NCI-H446 (cell line): Measurements from ENCODE around the gene TAF12.
"Not testable (repeated sequence)": the region's sequence is repeated elsewhere in the genome, so short reads cannot be mapped to it uniquely, and the experiment has no call there.

ENCODE experiments used
- DNase-seq, 2 experiments: peaks; one replicate each; lab custom pipeline; 2025; lab: John Stamatoyannopoulos, UW

Gene TAF12

GRCh38 chr1:28642847-28643635 lies at the start of gene TAF12:
TSS of gene TAF12 (minus strand) at chr1:28643067. CDS start at chr1:28622081, 20,986 bp downstream.
- peak; percentile 86 to 97 for DNase-seq

- DNase-seq, result not testable (repeated sequence)
Observed at GRCh38 chr1:28691627-28692026, 48.8 kb upstream of the TAF12 start.

DNA sequence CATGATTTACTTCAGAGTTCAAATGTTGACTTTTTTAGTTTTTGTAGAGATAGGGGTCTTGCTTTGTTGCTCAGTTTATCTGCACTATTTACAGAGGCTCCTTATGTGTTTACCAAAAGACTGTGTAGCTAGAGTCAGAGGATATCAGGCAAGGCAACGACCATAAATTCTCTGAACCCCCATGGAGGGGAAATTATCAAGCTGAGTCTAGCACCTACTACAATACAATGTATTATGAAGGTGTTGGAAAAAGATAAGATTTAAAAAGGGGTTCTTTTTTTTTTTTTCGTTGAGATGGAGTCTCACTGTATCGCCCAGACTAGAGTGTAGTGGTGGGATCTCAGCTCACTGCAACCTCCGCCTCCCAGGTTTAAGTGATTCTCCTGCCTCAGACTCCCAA lies 42.1 kb upstream of the TAF12 start:
- no peak for DNase-seq

DNA sequence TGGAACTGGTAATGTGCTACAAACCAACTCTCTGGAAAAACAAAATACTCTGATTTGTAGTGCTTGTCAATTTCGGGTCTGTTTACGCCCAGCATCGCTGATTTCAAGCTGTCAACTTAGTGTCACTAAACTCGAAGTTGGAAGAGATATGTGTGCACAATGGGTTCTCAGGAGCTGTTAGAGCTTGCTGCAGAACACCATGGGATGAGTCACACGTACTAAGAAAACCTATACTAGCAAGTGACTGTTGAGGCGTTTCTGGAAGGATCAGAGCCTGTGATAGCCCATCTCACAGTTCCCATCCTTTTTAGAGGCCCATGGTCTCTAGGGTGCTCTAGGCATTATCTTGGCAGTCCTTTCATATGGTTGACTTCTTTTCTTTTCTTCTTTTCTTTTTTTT lies 40.0 kb upstream of the TAF12 start:
- no peak for DNase-seq

DNA sequence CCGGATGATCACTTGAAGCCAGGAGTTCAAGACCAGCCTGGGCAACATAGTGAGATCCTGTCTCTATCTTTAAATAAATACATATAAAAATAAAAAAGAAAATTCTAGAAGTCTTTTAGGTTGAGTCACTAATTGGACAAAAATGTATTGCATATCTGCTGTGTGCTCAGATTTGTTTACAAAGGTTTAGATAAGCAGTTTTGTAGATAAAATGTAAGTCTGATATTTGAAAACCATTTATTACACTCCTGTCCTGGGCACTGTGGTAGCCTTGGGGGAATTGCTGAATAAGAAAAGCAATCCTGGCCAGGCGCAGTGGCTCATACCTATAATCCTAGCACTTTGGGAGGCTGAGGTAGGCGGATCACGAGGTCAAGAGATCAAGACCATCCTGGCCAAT lies 37.3 kb upstream of the TAF12 start:
- no peak for DNase-seq

DNA sequence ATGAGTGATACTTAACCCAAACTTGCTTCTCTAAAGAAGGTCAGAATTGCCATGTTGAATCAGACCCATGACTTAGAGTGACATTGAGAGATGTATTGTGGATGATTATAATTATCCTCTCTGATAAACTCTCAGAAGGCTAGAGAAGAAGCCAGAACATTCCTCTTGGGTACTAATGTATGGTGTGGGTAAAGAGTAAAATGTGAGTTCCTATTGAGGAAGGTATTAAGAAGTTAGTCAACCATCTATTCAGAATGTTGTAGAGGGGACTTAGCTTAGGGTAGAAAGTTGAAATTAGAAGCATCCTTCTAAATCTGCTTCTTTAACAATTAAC lies 33.0 kb upstream of the TAF12 start:
- no peak for DNase-seq

DNA sequence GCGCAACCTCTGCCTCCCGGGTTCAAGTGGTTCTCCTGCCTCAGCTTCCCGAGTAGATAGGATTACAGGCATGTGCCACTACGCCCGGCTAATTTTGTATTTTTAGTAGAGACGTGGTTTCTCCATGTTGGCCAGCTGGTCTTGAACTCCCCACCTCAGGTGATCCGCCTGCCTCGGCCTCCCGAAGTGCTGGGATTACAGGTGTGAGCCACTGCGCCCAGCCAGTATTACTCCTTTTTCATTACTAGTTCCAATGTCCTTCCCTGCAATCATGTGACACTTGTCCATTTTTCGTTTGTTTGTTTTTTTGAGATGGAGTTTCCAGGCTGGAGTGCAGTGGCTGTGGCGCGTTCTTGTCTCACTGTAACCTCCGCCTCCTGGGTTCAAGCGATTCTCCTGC lies 30.1 kb upstream of the TAF12 start:
- DNase-seq, result not testable (repeated sequence)

GRCh38 chr1:28671254-28671780 lies 28.4 kb upstream of the TAF12 start:
- no peak for DNase-seq

GRCh38 chr1:28668956-28669723 lies 26.3 kb upstream of the TAF12 start:
- peak; percentile 43 to 84 for DNase-seq

DNA sequence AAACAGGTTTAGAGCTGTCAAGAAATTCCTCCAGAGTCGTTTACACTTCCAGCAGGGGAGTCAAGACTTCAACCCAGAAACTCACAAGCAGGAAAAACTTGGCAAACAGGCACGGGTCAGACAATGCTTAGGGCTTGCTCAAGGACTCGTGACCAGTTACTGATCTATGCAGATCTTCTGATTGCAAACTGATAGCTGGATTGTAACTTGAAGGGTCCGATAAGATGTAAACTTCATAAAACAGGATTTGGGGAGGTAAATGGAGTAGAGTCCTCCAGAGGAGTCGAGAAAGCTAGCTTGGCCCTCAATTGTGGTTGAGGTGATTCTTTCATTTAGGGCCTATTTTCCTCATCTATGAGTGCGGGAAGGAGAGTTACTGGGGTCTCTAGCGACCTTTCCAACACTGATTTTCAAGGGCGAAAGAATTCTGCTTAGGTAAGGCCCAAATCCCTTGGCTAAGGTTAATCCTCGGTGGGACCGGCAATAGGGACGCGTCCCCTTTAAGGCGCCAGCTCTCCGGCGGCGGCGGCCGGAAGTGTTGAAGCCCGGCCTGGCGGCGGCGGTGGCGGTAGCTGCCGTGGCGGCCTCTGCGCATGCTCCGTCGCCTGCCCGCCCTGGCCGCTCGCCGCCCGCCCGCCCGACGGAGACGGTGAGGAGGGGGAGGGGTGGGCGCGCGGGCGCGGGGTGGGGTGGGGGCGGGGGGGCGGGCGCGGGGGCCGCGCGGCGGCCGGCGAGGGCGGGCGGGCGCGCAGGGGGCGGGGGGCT lies 25.5 kb upstream of the TAF12 start, which contains the start of gene GMEB1:
Gene GMEB1 (plus strand): TSS at position 594 of the 765 bp plus-strand sequence. CDS start 14,829 bp downstream, outside the sequence.
- peak; percentile 77 to 93 for DNase-seq

- DNase-seq, result no peak
Observed at GRCh38 chr1:28666806-28667205, 23.9 kb upstream of the TAF12 start.

- peak; percentile 15 to 65 for DNase-seq
Observed at GRCh38 chr1:28663871-28664470, 21.1 kb upstream of the TAF12 start.

GRCh38 chr1:28656335-28656734 lies 13.5 kb upstream of the TAF12 start:
- DNase-seq, result no peak

GRCh38 chr1:28655448-28656311 lies 12.8 kb upstream of the TAF12 start:
- not testable (repeated sequence) for DNase-seq

GRCh38 chr1:28653870-28654269 lies 11.0 kb upstream of the TAF12 start:
- DNase-seq, result peak in 1 of 2 experiments; percentile 40

GRCh38 chr1:28653063-28653462 lies 10.2 kb upstream of the TAF12 start:
- DNase-seq, result not testable (repeated sequence)

GRCh38 chr1:28648474-28649198 lies 5.8 kb upstream of the TAF12 start, which contains the start of gene RNU11:
TSS of gene RNU11 (plus strand) at chr1:28648600.
- DNase-seq, result peak; percentile 100

GRCh38 chr1:28648008-28648473 lies 5.2 kb upstream of the TAF12 start:
- DNase-seq, result peak; percentile 97 to 98

- no peak for DNase-seq
Observed at GRCh38 chr1:28646040-28646439, 3.2 kb upstream of the TAF12 start.

DNA sequence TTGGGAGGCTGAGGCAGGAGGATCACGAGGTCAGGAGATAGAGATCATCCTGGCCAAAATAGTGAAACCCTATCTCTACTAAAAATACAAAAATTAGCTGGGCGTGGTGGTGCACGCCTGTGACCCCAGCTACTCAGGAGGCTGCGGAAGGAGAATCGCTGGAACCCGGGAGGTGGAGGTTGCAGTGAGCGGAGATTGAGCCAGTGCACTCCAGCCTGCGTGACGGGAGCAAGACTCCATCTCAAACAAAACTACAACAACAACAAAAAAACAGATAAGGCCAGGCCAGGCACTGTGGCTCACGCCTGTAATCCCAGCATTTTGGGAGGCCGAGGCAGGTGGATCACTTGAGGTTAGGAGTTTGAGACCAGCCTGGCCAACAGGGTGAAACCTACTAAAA lies 2.5 kb upstream of the TAF12 start:
- DNase-seq, result not testable (repeated sequence)
